D721Med (cell line): ENCODE measurements around the gene P2RY6.

Experiments
- DNase-seq: peaks from one replicate; pipeline ENCODE4 v3.0.0; 2011; ENCODE audit warnings: low spot score; ENCODE audit not compliant: insufficient read length
- FAIRE-seq: peaks from 2 replicates; lab custom pipeline; 2011; peaks lifted over from hg19 to GRCh38; lab: Jason Lieb, UNC
- TF ChIP-seq, protein P1 (sequence below): IDR thresholded peaks from 2 replicates; pipeline ENCODE4 v1.5.1; 2012; ENCODE audit warnings: mild to moderate bottlenecking, control low read depth; ENCODE audit not compliant: insufficient read depth; ENCODE audit errors: missing control alignments

The P2RY6 gene

DNA sequence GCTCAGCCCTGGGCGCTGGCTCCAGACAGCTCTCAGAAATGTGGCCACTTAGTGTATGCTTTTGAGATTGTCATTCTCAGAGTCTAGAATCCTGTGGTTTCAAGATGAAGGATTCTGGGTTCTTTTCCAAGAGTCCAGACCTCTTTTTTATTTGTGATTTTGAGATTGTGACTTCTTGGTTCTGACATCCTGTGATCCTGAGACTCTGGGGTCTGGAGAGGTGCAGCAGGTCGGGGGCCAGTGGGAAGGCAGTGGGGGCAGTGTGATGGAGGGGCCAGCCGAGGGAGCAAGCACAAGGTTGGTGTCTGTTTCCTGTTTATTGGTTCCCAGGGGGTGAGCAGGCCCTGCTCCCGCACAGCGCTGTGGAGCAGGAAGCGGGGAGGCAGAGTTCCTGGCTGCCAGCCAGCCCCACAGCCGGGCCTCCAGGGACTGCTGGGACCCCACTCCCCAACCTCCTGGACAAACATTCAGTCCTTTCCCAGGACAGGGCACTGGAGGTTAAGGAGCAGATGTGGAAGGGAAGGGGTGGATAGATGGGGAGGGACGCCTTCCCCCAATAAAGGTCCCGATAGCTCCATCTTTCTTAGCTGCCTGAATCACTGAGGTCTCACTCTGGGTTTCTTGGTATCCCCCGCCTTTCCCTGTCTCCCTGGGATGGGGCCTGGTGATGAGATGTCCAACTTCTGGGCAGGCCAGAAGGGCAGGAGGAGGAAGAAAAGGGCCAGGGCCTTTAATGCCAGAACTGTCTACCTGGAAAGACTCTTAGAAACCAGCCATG lies 49.7 kb downstream of the P2RY6 start:
- no peak for DNase-seq
- no peak for FAIRE-seq
- TF ChIP-seq, protein P1, sequence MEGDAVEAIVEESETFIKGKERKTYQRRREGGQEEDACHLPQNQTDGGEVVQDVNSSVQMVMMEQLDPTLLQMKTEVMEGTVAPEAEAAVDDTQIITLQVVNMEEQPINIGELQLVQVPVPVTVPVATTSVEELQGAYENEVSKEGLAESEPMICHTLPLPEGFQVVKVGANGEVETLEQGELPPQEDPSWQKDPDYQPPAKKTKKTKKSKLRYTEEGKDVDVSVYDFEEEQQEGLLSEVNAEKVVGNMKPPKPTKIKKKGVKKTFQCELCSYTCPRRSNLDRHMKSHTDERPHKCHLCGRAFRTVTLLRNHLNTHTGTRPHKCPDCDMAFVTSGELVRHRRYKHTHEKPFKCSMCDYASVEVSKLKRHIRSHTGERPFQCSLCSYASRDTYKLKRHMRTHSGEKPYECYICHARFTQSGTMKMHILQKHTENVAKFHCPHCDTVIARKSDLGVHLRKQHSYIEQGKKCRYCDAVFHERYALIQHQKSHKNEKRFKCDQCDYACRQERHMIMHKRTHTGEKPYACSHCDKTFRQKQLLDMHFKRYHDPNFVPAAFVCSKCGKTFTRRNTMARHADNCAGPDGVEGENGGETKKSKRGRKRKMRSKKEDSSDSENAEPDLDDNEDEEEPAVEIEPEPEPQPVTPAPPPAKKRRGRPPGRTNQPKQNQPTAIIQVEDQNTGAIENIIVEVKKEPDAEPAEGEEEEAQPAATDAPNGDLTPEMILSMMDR = no peak

DNA sequence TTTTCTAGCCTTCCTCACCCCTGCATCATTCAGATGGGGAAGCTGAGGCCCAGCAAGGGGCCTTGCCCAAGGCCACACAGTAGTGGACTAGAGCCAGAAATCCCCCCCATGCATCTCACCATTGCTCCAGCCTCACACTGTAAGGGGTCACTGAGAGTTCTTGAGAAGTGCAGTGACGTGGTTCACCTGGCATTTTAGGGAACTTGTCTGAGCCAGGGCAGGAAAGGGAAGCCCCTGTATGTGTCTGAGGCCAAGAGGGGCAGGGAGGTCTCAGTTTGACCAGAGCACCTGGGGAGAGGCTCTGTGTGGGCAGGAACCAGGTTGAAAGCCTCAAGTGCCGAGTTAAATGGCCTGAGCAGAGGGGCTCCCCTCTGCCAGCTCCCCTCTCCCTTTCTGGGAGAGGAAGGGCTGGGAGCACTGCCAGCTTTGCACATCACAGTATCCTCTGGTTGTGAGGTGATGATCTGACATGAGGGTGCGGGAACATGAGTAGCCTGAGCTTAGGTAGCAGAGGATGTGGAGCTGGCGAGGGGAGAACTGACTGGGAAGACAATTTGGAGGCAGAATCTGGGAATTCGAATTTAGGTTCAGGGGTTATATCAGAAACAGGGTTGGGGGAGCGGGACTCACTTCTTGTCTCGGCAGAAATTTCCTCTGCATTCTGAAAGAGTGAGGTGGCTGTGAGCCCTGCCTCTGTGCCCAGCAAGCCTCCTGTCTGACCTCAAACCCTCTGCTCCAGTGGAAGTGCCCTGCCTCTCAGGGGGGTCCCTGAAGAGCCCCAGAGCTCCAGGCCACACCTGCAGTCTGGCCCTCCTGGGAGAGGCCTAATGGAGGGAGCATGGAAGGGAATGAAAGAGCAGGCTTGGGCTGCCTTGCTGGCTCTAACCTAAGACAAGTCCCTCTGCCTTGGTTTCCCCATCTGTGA lies 50.5 kb downstream of the P2RY6 start:
- no peak for DNase-seq
- FAIRE-seq = no peak

DNA sequence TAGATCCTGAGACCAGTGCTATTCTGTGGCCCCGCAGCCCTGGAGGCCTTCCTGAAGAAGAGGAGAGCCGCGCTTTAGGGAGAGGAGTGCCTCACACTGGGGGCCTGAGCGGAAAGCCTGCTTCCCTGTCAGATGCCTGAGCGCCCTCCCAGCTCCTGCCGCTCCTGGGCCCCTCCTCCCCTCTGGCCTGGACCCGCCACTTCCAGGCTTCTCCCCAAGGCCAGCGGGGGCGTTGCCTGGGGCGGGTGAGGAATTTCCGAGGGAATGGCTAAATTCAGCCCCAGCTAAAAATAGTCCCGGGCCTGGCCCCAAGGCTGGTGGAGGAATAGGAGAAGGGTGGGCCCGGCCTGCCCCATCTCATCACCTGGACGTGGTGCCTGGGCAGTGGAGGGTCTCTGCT lies 51.3 kb downstream of the P2RY6 start:
- FAIRE-seq (no peak), DNase-seq (no peak)
- TF ChIP-seq, protein P1 = no peak

More for the DNA sequence above, 50.5 kb downstream of the P2RY6 start:
- TF ChIP-seq, protein P1 = no peak

DNA sequence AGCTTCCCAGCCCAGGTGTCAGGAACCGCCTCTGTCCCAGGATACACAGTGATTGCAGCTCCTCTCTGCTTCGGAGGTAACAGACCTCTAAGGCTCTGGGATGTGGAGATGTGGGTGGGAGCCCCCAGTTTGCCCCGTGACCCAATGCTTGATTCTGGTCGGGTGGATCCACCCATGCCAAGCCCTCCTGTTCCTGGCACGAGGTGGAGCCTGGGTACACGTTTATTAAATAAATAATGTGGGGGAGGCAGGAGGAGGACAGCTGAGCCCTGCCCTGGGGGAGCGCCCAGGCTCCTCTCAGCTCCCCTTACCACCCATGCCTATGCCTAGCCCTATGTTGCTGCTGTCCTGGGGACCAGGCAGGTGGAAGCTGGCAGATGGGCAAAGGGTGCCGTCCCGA lies 52.0 kb downstream of the P2RY6 start:
- TF ChIP-seq, protein P1 = no peak
- DNase-seq = no peak
- FAIRE-seq = no peak

DNA sequence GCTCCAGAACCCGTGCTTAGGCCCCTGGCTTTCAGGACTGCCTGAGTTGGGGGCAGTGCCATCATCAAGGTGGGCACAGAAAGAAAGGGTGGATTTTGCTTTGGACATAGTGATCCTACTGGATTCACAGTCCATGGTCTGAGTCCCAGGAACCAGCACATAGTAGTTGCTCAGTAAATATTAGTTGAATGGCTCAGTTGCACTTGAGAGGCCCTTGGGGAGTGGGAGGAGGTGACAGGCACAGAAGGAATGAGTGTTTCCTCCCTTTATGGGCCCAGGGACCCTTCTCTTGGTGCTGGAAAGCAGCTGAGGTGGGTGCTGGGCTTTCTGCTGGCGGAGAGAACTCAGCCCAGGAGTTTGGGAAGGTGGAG lies 52.5 kb downstream of the P2RY6 start:
- no peak for DNase-seq
- TF ChIP-seq, protein P1 = no peak
- no peak for FAIRE-seq

DNA sequence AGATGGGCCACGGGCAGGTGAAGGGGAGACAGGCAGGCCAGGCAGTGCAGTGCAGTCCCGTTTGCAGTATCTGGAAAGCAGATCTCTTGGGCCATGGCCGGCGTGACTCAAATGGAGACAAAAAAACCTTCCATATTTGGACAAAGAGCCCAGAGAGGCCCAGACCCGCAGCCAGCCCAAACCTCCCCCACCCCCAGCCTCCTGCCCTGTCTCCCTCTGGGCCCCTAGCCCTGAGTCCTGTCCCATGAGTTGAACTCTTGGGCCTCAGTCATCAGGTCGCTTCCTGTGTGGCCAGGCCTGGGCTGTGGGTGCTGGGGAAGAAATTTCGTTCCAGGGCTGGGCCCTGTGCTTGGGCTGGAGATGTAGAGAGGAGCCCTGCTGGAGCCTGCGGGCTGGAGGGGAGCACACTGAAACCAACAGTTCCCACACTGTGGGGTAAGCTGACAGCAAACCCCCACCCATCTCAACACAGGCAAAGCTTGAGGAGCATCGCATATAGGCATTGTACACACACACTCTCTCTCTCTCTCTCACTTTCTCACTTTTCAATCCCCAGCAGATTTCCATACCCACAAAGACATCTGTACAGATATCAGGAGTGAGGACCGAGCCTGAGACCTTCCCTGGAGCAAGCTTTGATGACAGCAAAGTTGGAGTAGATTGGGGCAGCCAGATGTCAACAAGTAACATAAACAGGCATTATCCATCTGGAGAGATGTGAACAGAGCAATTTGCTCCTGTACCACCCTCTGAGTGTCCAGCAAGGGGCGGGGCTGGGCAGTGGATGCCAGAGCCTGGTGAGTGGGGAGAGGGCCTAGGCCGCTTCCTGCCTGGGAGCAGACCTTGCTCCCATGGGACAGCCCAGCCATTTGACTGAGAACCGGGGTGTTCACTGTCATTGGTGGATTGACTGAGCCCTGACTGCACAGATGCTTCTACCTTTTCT lies 53.2 kb downstream of the P2RY6 start:
- TF ChIP-seq, protein P1 = no peak
- DNase-seq (no peak), FAIRE-seq (no peak)
